Stimulated activated CD4-positive, alpha-beta T cell treated with anti-CD3 and anti-CD28 coated beads, Interleukin-1b, Interleukin-23, amount 100 ng/mL, for 4 hours (primary cell): ENCODE data around the gene DDAH2.
A peak's percentile ranks its signal among the peaks of the same experiment; 100 is the strongest.

Source experiments
- DNase-seq, 2 donors: peaks; one replicate each; pipeline ENCODE4 v3.0.0-alpha.2; 2020; ENCODE audit warnings: low read depth in 2 of 2

DDAH2 gene, protein sequence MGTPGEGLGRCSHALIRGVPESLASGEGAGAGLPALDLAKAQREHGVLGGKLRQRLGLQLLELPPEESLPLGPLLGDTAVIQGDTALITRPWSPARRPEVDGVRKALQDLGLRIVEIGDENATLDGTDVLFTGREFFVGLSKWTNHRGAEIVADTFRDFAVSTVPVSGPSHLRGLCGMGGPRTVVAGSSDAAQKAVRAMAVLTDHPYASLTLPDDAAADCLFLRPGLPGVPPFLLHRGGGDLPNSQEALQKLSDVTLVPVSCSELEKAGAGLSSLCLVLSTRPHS

GRCh38 chr6:31728767-31729514 lies at the start of gene DDAH2:
DDAH2 (minus strand) TSS chr6:31729299; CDS start chr6:31729161, 138 bp downstream.
- no peak for DNase-seq

DNA sequence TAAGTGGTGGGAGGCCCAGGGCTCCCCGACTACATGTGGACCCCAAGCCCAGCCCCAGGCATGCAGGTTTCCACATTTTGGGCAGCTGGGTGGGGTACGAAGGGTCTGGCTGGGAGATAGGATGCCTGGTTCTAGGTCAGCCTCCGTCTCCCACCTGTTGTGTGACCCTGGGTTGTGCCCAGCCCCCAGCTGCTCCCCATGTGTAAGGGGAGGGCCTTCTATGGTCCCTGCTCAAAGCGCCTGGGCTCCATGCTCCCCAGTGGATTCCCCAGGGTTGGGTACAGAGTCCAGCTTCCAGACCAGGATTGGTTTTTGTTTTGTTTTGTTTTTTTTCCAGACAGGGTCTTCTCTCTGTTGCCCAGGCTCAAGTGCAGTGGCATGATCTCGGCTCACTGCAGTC lies 49.1 kb upstream of the DDAH2 start:
- no peak for DNase-seq

DNA sequence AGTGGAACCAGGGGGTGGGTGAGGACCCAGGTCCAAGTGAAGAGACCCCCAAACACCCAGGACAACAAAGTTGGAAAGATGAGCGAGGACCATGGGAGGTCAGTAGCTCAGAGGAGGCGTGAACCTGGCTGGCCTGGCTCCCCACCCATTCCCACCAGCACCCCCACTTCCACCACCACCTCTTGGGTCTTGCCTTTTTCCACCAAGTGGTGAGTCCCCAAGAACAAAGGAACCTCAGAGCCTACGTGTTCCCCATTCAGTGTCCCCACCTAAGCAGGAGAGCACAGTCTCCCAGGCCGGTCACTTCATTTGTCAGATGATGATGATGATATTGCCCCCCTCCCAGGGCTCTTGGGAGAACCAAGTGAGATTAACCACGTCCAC lies 48.6 kb upstream of the DDAH2 start:
- no peak for DNase-seq

DNA sequence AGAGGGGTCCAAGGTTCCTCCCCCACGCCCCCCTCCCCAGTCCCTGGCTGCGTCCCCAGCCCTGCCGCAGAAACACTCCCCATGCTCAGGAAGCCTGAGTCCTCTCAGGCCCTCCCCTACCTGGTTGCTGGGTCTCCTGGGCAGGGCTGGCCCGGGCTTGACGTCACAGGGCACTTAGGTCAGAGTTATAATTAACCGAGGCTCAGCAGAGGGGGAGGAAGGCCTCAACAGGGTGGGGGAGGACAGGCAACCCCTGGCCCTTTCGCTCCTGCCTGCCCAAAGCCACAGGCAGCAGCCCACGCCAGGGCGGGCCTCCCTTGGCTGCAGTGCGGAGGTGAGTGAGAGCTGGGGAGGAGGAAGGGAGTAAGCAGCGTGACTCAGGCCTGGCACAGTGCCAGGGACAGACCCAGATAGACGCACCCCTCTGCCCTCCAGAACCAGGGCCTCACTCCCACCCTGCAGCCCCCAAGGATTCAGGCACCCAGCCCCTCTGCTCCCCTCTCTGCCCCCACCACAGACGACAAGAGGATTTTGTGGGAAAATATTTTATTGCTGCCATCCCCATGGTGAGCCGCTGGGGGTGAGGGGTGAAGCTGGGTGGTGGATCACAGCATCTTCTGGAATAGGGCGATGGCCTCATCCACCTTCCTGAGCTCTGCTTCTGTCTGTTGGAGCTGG lies 48.0 kb upstream of the DDAH2 start, which contains the start of gene VWA7:
TSS of gene VWA7 (minus strand) at position 340 of the 678 bp plus-strand sequence. CDS start 549 bp downstream, outside the sequence.
- peak; percentile 73 to 77 for DNase-seq

- no peak for DNase-seq
Observed at GRCh38 chr6:31776485-31776988, 47.4 kb upstream of the DDAH2 start.

DNA sequence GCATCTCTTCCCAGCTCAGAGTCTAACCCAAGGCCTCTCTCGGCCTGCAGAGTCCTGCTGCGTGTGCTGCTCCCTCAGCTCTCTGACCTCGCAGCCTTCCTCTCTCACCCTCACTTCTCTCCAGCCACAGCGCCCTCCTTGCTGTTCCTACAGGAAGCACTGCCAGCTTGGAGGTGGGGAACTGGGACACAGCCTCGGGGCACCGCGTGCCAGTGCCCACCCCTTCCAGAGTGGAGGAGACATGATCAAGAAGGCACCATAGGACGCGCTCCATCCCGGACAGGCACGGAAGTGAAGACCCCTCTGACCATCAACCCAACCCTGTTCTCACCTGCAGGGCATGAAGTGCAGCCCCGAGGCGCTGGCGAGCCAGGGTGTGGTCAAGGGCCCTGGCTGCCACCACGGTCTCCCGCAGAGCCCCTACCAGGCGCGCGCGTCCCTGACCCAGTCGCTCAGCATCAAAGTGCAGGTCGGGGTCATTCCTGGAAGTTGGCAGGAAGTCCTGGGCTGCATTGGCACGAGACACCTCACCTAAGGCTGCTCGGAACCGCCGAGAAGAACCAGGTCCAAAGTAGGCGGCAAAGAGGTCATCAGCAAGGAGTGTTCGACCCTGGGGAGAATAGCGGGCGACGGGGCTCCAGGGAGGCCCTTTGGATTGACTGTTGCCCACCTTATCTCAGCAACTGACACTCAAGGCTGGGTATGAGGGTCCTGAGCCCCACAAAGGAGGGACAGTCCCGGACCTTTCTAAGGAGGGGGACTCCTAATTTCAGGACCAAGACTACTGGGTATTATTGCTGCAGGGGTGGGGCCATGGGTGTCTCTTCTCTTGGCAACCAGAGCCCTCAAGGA lies 46.8 kb upstream of the DDAH2 start:
- DNase-seq: no peak

GRCh38 chr6:31775184-31775583 lies 46.1 kb upstream of the DDAH2 start:
- no peak for DNase-seq

DNA sequence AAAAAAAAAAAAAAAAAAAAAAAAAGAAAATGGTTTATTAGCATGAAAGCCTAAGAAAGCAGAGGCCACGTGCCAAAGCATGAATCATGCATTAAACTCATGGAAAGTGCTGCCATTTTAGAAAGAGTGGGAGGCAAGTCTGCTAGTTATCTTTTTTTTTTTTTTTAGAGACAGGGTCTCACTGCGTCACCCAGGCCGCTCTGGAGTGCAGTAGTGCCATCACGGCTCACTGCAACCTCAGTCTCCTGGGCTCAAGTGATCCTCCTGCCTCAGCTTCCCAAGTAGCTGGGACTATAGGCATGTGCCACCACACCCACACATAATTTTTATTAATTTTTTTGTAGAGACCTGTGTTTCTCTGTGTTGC lies 42.9 kb upstream of the DDAH2 start:
- peak in 1 of 2 donors; percentile 23 for DNase-seq

- DNase-seq: no peak
Observed at GRCh38 chr6:31770860-31771259, 41.8 kb upstream of the DDAH2 start.

DNA sequence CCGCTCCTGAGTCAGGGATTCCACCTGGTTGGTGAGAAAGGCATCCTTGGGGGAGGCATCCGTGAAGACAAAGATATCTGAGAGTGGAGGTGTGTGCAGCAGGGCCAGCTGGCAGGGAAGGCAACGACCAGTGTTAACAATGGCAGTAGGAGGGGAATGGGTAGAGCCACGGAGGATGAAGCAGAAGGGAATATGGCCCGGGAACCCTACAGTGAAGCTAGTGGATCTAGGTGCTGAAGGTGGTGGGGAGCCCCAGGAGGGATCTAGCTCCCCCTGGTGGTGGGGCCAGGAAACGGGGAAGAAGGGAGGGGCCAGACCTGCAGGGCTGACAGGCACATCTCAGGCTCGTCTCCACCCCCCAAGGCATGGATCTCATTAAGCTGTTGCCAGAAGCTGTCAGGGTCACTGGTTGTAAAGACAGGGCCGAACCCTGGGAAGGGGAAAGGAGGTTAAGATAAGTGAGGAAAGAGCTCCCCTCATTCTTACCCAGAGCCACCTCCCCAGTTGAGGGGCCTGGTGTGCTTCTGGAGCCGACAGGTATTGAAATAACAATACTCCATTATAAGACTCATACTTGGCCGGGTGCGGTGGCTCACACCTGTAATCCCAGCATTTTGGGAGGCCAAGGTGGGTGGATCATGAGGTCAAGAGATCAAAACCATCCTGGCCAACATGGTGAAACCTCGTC lies 40.7 kb upstream of the DDAH2 start:
- peak; percentile 70 to 72 for DNase-seq

DNA sequence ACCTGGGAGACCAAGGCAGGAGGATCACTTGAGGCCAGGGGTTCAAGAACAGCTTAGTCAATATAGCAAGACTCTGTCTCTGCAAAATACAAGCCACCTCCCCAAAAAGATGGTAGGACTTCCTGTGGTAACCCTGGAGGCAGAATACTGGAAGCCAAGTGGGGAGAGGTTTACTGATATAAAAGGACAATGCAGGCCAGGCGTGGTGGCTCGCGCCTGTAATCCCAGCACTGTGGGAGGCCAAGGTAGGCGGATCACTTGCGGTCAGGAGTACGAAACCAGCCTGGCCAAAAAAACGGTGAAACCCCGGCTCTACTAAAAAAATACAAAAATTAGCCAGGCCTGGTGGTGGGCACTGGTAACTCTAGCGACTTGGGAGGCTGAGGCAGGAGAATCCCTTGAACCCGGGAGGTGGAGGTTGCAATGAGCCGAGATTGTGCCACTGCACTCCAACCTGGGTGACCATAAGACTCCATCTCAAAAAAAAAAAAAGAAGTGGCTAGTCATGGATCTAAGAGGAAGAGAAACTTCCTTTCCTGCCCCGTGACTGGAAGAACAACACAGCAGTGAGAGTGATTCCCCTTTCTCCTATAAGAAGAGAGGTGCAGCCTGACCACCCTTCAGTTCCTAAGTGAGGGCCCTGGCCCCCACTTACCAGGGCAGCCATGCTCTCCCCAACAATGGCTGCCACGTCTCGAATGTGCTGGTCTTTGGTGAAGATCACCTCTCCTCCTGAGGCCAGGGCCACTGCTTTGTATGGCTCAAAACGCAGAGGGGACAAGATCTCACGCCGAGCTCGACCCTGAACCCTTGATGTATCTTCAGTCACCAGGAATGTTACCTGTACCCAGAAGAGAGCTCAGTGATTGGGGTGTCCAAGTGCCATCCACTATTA lies 39.5 kb upstream of the DDAH2 start:
- no peak for DNase-seq

GRCh38 chr6:31767096-31767645 lies 38.1 kb upstream of the DDAH2 start:
- DNase-seq: no peak

- no peak for DNase-seq
Observed at GRCh38 chr6:31765910-31766794, 37.1 kb upstream of the DDAH2 start.

- DNase-seq: no peak
Observed at GRCh38 chr6:31765559-31765909, 36.4 kb upstream of the DDAH2 start.

DNA sequence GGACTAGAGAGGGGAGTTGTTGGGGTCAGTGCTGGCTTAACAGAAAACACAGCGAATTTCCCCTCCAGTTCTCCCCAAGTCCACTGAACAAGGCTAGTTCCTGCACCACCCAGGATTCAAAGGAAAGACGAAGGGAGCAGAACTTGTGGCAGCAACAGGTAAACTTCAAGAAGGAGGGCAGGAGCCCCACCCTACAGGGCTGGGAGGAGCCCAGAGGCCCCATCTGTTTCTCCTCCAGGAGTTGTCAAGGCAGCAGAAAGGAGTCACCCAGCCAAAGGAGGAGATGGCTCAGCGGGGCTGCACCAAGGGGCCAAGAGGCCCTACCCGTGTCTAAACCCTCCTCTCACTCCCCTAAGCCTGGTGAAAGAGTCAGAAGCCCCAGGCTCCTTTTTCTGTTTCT lies 35.1 kb upstream of the DDAH2 start:
- no peak for DNase-seq

- DNase-seq: no peak
Observed at GRCh38 chr6:31763619-31763940, 34.5 kb upstream of the DDAH2 start.

GRCh38 chr6:31762878-31763618 lies 33.9 kb upstream of the DDAH2 start:
- no peak for DNase-seq

DNA sequence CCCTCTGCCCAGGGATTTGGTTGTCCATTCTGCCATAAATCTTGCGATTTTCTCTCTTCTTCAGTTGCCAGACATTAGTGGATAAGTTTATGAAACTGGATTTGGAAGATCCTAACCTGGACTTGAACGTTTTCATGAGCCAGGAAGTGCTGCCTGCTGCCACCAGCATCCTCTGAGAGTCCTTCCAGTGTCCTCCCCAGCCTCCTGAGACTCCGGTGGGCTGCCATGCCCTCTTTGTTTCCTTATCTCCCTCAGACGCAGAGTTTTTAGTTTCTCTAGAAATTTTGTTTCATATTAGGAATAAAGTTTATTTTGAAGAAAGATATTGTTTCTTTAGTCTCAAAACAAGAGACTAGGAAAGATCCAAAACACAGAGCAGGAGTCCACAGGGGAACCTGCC lies 33.3 kb upstream of the DDAH2 start, which contains the start of gene SAPCD1:
TSS of gene SAPCD1 (plus strand) at position 301 of the 400 bp plus-strand sequence. CDS start 399 bp downstream, outside the sequence.
- DNase-seq: no peak
